ENCODE data around the gene STPG3. TPM values are rescaled to one million over a fixed set of nuclear protein-coding genes. Genes with fewer than 3 reads are reported as not detected.

The STPG3 gene
- total and polyA plus RNA-seq, 2 of the 13 experiments (the other 11 are each of a cell fraction or from before 2014, with no cell fraction given) = not detected

DNA sequence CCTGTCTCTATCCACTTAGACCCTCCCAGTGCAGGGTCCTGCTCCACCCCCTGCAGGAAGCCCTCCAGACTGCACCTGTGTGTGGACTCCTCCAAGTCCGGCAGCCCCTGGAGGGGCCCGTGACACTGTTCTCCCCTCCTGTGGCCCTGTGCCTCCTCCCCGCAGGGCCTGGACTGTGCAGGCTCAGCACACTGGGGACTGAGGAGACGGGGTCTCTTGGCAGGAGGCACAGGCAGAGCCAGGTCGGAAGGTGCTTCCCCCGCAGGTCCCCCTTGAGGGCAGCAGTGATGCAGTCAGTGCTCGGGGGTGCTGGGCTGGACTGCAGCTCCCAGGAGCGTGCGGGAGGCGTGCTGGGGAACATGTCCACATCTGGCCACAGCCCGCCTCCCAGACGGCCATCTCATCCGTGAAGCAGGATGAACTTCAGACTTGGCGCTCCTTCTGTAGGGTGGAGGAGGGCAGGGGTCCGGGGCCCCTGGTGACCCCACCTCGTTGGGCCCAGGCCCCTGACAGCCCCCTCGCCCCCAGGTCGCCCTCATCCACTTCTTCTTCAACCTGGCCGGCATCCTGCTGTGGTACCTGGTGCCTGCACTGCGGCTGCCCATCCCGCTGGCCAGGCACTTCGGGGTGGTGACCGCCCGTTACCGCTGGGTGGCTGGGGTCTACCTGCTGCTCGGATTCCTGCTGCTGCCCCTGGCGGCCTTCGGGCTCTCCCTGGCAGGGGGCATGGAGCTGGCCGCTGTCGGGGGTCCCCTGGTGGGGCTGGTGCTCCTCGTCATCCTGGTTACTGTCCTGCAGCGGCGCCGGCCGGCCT is 15.5 kb upstream of the STPG3 start (continued):
- TF ChIP-seq, protein P1, sequence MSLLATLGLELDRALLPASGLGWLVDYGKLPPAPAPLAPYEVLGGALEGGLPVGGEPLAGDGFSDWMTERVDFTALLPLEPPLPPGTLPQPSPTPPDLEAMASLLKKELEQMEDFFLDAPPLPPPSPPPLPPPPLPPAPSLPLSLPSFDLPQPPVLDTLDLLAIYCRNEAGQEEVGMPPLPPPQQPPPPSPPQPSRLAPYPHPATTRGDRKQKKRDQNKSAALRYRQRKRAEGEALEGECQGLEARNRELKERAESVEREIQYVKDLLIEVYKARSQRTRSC (CRISPR knock-in tag; IDR thresholded peaks at IDR 0.05; ENCODE audit: low read depth) = no peak
- TF ChIP-seq SNAPC2 (CRISPR knock-in tag; IDR thresholded peaks at IDR 0.05) (peak; percentile 73; the same call in 1 of the 2 replicates), MIXL1 (CRISPR knock-in tag; IDR thresholded peaks at IDR 0.05) (0 out of 2 replicates have a peak, but pooled peaks have one; percentile 23), ZKSCAN1 (IDR thresholded peaks at IDR 0.05; ENCODE audit: low read length) (no peak), GABPA (IDR thresholded peaks at IDR 0.05; ENCODE audit: low read depth, low read length) (no peak), GABPA (CRISPR knock-in tag; IDR thresholded peaks at IDR 0.05; ENCODE audit: low read depth) (no peak), ZNF501 (CRISPR knock-in tag; IDR thresholded peaks at IDR 0.05) (no peak; the same call in 1 of the 2 replicates), HNF4G (IDR thresholded peaks at IDR 0.05; ENCODE audit: borderline replicate concordance, low read depth, low read length) (peak; percentile 44; the same call in 1 of the 2 replicates), HNF4G (CRISPR knock-in tag; IDR thresholded peaks at IDR 0.05; ENCODE audit: borderline replicate concordance, low read depth) (no peak), NKX3-1 (CRISPR knock-in tag; IDR thresholded peaks at IDR 0.05) (peak; percentile 42; the same call in 1 of the 2 replicates)
- TF ChIP-seq, protein P2, sequence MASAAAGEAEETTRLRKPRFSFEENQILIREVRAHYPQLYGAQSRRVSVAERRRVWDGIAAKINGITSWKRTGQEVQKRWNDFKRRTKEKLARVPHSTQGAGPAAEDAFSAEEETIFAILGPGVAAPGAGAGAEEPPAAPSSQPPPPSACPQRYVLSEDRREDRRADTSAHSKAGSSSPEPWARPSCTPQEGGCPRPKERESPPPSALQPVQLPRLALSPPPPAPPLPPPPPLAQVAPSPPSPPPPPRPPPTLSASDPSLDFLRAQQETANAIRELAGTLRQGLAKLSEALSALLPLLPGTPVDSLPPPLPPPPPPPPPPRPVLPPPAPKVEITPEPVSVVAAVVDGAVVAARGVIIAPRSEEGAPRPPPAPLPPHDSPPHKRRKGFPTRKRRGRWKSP (CRISPR knock-in tag; IDR thresholded peaks at IDR 0.05) = no peak
- TF ChIP-seq, protein P3, sequence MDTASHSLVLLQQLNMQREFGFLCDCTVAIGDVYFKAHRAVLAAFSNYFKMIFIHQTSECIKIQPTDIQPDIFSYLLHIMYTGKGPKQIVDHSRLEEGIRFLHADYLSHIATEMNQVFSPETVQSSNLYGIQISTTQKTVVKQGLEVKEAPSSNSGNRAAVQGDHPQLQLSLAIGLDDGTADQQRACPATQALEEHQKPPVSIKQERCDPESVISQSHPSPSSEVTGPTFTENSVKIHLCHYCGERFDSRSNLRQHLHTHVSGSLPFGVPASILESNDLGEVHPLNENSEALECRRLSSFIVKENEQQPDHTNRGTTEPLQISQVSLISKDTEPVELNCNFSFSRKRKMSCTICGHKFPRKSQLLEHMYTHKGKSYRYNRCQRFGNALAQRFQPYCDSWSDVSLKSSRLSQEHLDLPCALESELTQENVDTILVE (CRISPR knock-in tag; IDR thresholded peaks at IDR 0.05) = no peak
- TF ChIP-seq, protein P4, sequence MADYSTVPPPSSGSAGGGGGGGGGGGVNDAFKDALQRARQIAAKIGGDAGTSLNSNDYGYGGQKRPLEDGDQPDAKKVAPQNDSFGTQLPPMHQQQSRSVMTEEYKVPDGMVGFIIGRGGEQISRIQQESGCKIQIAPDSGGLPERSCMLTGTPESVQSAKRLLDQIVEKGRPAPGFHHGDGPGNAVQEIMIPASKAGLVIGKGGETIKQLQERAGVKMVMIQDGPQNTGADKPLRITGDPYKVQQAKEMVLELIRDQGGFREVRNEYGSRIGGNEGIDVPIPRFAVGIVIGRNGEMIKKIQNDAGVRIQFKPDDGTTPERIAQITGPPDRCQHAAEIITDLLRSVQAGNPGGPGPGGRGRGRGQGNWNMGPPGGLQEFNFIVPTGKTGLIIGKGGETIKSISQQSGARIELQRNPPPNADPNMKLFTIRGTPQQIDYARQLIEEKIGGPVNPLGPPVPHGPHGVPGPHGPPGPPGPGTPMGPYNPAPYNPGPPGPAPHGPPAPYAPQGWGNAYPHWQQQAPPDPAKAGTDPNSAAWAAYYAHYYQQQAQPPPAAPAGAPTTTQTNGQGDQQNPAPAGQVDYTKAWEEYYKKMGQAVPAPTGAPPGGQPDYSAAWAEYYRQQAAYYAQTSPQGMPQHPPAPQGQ (CRISPR knock-in tag; IDR thresholded peaks at IDR 0.05; ENCODE audit: borderline replicate concordance) = no peak
- TF ChIP-seq, protein P5, sequence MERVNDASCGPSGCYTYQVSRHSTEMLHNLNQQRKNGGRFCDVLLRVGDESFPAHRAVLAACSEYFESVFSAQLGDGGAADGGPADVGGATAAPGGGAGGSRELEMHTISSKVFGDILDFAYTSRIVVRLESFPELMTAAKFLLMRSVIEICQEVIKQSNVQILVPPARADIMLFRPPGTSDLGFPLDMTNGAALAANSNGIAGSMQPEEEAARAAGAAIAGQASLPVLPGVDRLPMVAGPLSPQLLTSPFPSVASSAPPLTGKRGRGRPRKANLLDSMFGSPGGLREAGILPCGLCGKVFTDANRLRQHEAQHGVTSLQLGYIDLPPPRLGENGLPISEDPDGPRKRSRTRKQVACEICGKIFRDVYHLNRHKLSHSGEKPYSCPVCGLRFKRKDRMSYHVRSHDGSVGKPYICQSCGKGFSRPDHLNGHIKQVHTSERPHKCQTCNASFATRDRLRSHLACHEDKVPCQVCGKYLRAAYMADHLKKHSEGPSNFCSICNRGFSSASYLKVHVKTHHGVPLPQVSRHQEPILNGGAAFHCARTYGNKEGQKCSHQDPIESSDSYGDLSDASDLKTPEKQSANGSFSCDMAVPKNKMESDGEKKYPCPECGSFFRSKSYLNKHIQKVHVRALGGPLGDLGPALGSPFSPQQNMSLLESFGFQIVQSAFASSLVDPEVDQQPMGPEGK (CRISPR knock-in tag; IDR thresholded peaks at IDR 0.05) = peak; percentile 79
- TF ChIP-seq, protein P6, sequence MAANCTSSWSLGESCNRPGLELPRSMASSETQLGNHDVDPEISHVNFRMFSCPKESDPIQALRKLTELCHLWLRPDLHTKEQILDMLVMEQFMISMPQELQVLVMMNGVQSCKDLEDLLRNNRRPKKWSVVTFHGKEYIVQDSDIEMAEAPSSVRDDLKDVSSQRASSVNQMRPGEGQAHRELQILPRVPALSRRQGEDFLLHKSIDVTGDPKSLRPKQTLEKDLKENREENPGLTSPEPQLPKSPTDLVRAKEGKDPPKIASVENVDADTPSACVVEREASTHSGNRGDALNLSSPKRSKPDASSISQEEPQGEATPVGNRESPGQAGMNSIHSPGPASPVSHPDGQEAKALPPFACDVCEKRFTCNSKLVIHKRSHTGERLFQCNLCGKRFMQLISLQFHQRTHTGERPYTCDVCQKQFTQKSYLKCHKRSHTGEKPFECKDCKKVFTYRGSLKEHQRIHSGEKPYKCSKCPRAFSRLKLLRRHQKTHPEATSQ (CRISPR knock-in tag; IDR thresholded peaks at IDR 0.05; ENCODE audit: borderline replicate concordance) = 0 out of 2 replicates have a peak, but pooled peaks have one; percentile 43
- TF ChIP-seq, protein P7, sequence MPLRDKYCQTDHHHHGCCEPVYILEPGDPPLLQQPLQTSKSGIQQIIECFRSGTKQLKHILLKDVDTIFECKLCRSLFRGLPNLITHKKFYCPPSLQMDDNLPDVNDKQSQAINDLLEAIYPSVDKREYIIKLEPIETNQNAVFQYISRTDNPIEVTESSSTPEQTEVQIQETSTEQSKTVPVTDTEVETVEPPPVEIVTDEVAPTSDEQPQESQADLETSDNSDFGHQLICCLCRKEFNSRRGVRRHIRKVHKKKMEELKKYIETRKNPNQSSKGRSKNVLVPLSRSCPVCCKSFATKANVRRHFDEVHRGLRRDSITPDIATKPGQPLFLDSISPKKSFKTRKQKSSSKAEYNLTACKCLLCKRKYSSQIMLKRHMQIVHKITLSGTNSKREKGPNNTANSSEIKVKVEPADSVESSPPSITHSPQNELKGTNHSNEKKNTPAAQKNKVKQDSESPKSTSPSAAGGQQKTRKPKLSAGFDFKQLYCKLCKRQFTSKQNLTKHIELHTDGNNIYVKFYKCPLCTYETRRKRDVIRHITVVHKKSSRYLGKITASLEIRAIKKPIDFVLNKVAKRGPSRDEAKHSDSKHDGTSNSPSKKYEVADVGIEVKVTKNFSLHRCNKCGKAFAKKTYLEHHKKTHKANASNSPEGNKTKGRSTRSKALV (CRISPR knock-in tag; IDR thresholded peaks at IDR 0.05) = 0 out of 2 replicates have a peak, but pooled peaks have one; percentile 39

Measured in HepG2 (cell line).